Skeletal muscle satellite cell (primary cell): Measurements from ENCODE around the gene DNAJA3.

Experiments used
- H3K27me3 ChIP-seq: 2 replicates; pipeline ENCODE4 v1.7.0; 2013; ENCODE audit warnings: low read length; ENCODE audit not compliant: control insufficient read depth, insufficient read depth
- H3K36me3 ChIP-seq: 2 replicates; pipeline ENCODE4 v1.7.0; 2013; ENCODE audit warnings: mild to moderate bottlenecking, control low read depth, low read length; ENCODE audit not compliant: insufficient read depth
- H3K4me1 ChIP-seq: 2 replicates; pipeline ENCODE4 v1.7.0; 2013; ENCODE audit warnings: low read length; ENCODE audit not compliant: control insufficient read depth, insufficient read depth
- H3K4me2 ChIP-seq: 2 replicates; pipeline ENCODE4 v1.7.0; 2013; ENCODE audit warnings: mild to moderate bottlenecking, low read length
- H3K4me3 ChIP-seq: 2 replicates; pipeline ENCODE4 v1.7.0; 2013; ENCODE audit warnings: low read length
- H3K9ac ChIP-seq: 2 replicates; pipeline ENCODE4 v1.7.0; 2013; ENCODE audit warnings: mild to moderate bottlenecking, low read depth, low read length, moderate library complexity
- H3K9me3 ChIP-seq: replicated peaks from 2 replicates; pipeline ENCODE4 v1.7.0; 2013; ENCODE audit warnings: mild to moderate bottlenecking, control low read depth, low read length

Gene DNAJA3

GRCh38 chr16:4382795-4383357, 42.8 kb upstream of the DNAJA3 start:
- Histone ChIP-seq H3K27me3 (no peaks in the 10 kb centered on the region), H3K36me3 (peaks cover 35% of the 10 kb centered on the region), H3K4me3 (no peak overlapping the region), H3K9ac (no peak overlapping the region), H3K4me1 (peaks cover 43% of the 10 kb centered on the region), H3K9me3 (no peaks in the 10 kb centered on the region), H3K4me2 (no peak overlapping the region)

DNA sequence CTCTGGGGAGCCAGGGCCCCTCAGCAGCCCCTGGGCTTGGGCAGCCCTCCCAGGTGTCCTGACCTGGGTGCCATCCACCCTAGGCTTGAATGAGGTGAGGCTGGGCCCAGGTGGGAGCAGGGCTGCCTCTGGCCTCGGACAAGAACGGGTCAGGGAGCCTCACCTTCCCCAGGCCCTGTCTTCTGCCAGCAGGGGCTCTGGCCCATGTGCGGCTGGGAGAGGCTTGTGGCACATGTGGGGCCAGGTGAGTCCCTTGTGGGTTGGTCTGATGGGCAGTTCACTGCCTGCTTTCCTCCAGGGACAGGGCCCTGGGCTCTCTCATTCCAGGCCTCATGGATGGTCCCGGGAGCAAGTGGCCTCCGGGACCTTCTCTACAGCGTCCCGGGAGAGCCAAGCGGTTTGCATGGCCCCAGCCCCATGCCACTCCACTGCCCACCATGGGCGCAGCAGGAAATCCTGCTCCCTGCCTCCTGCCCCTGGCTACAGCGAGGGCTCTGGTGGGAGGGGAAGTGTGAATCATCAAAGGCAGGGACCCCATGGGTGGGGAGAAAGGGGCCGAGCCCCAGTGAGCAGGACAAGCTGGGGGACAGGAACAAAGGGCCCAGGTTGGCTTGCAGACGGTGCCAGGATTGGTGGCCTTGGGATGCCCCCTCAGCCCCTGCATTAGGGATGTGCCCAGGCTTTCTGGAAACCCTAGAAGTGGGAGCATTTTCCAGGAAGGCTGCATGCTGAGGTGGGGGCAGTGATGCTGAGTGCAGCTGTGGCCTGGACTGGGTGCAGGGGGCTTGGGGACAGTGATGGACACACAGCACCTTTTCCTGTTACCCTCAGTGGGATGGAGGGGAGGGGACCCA, 41.9 kb upstream of the DNAJA3 start:
- no peaks in the 10 kb centered on the region for H3K27me3 ChIP-seq
- H3K36me3 ChIP-seq, result peaks cover 33% of the 10 kb centered on the region
- H3K4me3 ChIP-seq, result no peak overlapping the region
- no peak overlapping the region for H3K9ac ChIP-seq
- H3K9me3 ChIP-seq, result no peaks in the 10 kb centered on the region
- H3K4me2 ChIP-seq, result no peak overlapping the region
- H3K4me1 ChIP-seq, result peaks cover 38% of the 10 kb centered on the region

GRCh38 chr16:4384509-4384942, 41.1 kb upstream of the DNAJA3 start:
- Histone ChIP-seq H3K27me3 (no peaks in the 10 kb centered on the region), H3K4me2 (no peak overlapping the region), H3K36me3 (peaks cover 33% of the 10 kb centered on the region), H3K9ac (no peak overlapping the region), H3K9me3 (no peaks in the 10 kb centered on the region), H3K4me1 (peaks cover 37% of the 10 kb centered on the region), H3K4me3 (no peak overlapping the region)

DNA sequence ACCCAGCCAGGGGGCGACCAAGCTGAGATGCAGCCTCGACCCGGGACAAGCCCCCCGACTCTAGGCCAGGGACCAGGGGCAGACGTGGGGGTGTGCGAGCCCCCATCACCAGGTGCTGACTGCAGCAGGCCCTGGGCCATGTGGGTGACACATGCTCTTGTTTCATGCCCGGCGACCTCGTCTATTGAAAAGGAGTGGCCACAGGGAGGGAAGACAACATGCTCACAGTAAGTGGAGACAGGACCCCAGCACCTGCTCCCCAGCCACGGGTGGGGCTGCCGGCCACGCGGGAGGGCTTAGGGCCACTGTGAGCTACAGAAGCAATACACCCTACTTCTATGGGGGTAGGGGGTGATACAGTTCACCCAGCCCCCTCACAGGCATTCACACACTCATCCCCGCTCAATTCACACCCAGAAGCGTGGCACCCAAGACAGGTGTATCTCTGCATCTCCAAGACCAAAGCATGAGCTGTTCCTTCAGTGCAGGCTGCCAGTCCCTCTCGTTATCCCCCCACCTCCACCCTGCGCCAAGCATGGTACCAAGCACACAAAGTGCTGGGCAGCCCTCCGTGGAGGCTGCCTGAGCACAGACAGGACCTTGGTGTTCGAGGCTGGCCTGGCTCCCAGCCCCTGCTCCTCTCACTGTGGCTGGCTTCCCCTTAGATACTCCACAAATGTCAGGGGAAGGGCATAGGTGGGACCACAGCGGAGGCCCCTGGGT, 40.4 kb upstream of the DNAJA3 start:
- Histone ChIP-seq H3K9ac (no peak overlapping the region), H3K4me2 (no peak overlapping the region), H3K9me3 (no peaks in the 10 kb centered on the region), H3K4me1 (peaks cover 35% of the 10 kb centered on the region), H3K27me3 (no peaks in the 10 kb centered on the region), H3K36me3 (peaks cover 34% of the 10 kb centered on the region), H3K4me3 (no peak overlapping the region)

GRCh38 chr16:4385789-4386450, 39.7 kb upstream of the DNAJA3 start:
- no peak overlapping the region for H3K9ac ChIP-seq
- H3K4me1 ChIP-seq, result peaks cover 28% of the 10 kb centered on the region

DNA sequence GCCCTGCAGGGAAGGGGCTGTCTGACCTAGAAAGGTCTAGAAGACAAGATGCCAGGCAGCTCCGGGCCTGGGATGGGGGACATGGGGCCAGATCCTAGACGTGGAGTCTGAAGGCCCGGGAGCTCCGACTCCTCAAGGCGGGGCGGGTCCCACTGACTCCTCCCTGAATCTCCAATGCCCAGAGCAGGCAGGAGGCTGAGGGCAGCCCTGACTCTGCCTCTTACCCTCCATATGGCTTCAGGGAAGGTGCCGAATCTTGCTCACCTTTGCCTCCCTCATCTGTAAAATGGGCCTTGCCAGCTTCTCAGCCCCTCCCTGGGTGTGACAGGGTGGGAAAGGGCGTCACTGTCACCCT, 39.2 kb upstream of the DNAJA3 start:
- no peak overlapping the region for H3K4me3 ChIP-seq
- peaks cover 31% of the 10 kb centered on the region for H3K36me3 ChIP-seq
- no peak overlapping the region for H3K9ac ChIP-seq
- H3K9me3 ChIP-seq, result no peaks in the 10 kb centered on the region
- no peaks in the 10 kb centered on the region for H3K27me3 ChIP-seq
- H3K4me2 ChIP-seq, result no peak overlapping the region
- H3K4me1 ChIP-seq, result peaks cover 24% of the 10 kb centered on the region

More at GRCh38 chr16:4385789-4386450, 39.7 kb upstream of the DNAJA3 start:
- Histone ChIP-seq H3K4me2 (no peak overlapping the region), H3K27me3 (no peaks in the 10 kb centered on the region), H3K4me3 (no peak overlapping the region), H3K36me3 (peaks cover 36% of the 10 kb centered on the region), H3K9me3 (no peaks in the 10 kb centered on the region)

DNA sequence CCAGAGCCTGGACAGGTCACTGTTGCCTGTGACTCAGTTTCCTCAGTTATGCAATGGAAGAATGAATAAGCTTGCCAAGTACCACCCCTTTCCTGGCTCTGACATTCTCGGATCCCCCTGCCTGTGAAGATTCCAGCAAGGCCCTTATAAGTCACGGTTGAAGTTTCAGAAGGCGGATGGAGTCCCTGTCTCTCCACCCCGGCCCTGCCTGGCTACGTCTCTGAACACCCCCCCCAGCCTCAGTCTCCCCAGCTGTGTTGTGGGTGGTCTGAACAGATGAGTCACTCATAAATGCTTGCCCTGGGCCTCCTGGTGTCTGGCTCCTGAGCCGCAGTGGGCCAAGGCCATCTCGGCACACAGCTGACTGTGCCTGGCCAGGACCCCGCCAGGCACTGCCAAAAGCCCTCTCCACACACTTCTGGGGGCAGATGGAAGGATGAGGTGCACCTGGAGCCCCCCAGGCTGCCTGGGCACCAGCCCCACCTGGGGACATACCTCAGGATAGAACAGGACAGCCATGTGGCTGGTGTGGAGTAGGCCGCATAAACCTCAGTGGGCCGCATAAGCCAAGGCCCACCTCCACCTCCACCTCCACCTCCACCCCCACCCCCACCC, 38.6 kb upstream of the DNAJA3 start:
- Histone ChIP-seq H3K9ac (no peak overlapping the region), H3K4me2 (no peak overlapping the region), H3K27me3 (no peaks in the 10 kb centered on the region), H3K9me3 (no peaks in the 10 kb centered on the region), H3K4me3 (no peak overlapping the region), H3K4me1 (peaks cover 24% of the 10 kb centered on the region), H3K36me3 (peaks cover 25% of the 10 kb centered on the region)

GRCh38 chr16:4387781-4388180, 37.9 kb upstream of the DNAJA3 start:
- no peak overlapping the region for H3K9ac ChIP-seq
- H3K27me3 ChIP-seq, result no peaks in the 10 kb centered on the region
- H3K36me3 ChIP-seq, result peaks cover 18% of the 10 kb centered on the region
- peaks cover 31% of the 10 kb centered on the region for H3K4me1 ChIP-seq
- H3K4me3 ChIP-seq, result no peak overlapping the region
- H3K4me2 ChIP-seq, result no peak overlapping the region
- H3K9me3 ChIP-seq, result no peaks in the 10 kb centered on the region

DNA sequence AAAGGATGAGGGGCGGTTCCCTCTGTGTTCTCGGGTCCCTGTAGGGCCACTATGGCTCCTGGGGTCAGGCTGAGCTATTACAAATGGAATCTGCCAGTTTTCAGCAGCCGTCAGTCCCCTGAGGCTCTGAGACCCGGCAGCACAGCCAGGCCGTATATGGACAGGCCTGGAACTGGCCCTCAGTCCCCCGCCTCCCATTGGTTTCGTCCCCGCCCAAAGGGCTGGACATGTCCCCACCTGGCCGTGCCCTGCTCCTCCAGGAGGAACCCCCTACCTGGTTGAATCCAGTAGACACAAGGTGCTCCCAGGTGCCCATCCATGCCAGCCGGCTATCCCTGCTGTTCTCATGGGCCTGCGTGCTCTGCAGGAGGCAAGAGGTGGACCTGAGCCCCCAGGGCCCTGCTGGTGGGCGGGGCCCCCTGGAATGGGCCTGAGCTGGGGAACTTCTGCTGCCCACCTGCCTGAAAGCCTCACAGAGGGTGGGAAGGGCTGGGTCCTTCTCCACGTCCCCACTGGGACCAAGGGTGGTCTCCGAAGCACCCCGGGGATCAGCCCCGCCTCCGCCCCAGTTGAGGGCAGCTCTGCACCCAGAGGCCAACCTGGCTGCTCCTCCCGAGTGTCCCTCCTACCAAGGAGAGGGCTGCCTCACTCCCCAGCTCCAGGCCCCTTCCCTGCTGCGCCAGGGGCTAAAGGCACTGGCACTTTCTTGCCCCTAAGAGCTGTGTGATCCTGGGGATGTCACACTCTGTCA, 37.2 kb upstream of the DNAJA3 start:
- H3K36me3 ChIP-seq, result peaks cover 15% of the 10 kb centered on the region
- no peaks in the 10 kb centered on the region for H3K27me3 ChIP-seq
- no peak overlapping the region for H3K4me3 ChIP-seq
- peaks cover 37% of the 10 kb centered on the region for H3K4me1 ChIP-seq
- H3K9ac ChIP-seq, result no peak overlapping the region
- no peak overlapping the region for H3K4me2 ChIP-seq
- H3K9me3 ChIP-seq, result no peaks in the 10 kb centered on the region

DNA sequence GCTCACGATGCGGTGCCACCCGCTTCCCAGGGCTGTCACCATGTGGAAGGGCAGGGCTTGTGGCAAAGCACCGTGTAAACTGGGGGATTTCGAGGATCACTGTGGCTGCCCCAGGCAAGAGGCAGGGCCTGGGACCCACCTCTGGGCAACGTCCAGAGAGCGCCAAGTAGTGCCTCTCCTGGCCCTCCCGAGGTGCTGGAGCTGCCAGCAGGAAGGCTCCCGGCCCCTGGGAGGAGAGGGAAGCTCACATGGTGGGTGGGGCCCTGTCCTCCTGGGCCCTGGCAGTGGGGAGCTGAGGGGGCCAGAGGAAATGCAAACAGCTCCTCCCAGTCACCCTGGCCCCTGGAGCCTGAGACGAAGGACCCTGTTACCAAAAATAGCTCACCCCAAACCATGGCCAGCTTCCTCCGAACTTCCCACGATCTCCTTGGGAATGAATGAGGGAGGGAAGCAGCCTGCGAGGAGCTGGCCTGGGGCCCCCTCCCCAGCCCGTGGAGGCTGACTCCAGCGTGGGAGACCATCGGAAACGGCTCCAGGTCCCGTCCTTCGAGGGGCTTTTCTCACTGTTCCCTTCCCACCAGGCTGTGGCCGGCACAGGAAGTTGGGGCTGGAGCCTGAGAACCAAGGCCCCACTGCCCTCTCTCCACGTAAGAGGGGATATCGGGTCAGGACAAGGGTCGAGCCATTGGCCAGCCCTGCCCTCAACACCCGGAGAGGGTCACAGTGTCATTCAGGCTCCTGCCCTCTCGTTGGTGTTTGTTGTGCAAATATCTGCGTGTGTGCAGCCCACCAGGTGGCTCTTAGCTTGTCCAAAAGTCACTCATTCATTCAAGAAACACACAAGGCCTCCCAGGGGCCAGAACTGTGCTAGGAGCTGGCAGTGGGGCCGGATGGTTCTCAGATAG, 36.4 kb upstream of the DNAJA3 start:
- Histone ChIP-seq H3K4me1 (peaks cover 37% of the 10 kb centered on the region), H3K36me3 (peaks cover 8% of the 10 kb centered on the region), H3K9ac (no peak overlapping the region)

More for the DNA sequence above, 36.4 kb upstream of the DNAJA3 start:
- Histone ChIP-seq H3K4me2 (no peak overlapping the region), H3K27me3 (no peaks in the 10 kb centered on the region), H3K9me3 (no peaks in the 10 kb centered on the region), H3K4me3 (no peak overlapping the region)
